ENCODE data around the gene PHF21B.

The PHF21B gene

DNA sequence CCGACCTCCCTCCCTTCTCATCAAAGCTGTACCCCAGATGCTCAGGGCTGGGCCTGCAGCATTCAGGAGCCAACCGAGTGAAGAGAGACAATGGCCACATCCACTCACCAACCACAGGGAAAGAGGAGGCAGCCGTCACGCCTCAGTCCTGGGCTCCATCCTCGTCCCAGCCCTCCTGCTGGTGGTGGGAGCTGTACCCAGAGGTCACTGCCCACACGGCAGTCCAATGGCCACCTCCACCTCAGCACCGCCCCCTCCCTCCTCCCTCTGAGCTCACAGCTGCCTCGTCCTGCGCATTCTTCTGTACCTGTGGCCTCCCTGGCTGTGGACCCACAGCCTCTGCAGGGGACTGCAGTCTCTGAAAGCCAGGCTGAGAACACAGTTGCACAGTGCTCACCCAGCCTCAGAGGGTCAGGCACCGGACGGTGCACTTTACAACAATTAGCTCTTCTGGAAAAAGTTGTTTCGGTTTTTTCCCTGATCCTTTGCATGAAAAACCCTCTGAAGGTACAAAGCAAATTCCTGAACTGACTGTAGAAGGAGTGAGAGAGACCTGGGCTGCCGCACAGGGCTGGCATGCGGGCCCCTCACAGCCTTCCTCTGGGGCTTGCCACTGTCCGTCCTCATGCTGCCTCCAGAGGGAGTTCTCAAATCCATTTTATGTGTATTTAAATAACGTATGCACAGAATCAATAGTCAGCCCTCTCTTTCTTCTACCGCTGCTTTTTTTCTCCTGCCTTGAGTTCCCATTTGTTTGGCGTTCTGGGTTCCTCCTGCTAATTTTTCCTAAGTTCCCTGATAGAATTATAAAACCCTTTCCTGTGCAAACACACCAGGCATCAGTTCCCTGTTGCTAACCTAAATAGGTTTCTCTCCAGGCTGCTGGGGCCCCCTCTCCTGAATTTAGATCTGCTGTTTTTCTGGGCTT is 52.7 kb downstream of the PHF21B start:
- DNase-seq (ENCODE audit: low spot score): no peak

DNA sequence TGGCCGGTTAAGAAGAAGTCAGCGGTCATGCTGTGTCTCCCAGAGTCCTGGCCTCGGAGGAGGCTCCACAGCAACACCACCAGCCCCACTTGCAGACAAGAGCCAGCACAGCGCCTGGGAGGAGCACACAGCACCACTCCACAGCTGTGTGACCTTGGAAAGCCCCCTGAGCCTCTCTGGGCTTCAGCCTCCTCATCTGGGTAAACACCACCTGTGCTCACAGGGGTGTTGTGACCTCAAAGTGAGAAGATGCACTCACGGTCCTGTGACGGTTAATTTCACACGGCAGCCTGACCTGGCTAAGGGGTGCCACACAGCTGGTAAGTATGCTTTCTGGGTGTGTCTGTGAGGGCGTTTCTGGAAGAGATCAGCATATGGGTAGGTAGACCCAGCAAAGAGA is 54.7 kb downstream of the PHF21B start:
- DNase-seq (ENCODE audit: low spot score): no peak

DNA sequence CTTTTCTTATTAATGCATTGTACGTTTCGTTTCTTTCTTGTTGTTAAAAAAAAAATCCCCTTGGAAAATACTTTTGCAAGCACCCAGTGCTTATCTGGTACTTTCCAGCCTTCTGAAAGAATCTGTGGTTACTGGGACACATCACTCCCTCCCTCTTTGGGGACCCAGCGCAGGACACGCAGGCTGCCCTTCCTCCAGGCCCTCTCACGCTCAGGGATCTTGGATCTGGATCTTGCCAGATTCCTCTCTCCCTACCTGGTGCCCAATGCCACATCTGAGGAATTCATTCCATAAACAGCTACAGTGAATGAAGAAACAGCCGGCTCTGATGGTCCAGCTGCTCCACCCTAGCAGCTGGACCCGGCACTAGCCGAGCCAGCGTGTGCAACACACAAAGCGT is 55.7 kb downstream of the PHF21B start:
- DNase-seq (ENCODE audit: low spot score): no peak

DNA sequence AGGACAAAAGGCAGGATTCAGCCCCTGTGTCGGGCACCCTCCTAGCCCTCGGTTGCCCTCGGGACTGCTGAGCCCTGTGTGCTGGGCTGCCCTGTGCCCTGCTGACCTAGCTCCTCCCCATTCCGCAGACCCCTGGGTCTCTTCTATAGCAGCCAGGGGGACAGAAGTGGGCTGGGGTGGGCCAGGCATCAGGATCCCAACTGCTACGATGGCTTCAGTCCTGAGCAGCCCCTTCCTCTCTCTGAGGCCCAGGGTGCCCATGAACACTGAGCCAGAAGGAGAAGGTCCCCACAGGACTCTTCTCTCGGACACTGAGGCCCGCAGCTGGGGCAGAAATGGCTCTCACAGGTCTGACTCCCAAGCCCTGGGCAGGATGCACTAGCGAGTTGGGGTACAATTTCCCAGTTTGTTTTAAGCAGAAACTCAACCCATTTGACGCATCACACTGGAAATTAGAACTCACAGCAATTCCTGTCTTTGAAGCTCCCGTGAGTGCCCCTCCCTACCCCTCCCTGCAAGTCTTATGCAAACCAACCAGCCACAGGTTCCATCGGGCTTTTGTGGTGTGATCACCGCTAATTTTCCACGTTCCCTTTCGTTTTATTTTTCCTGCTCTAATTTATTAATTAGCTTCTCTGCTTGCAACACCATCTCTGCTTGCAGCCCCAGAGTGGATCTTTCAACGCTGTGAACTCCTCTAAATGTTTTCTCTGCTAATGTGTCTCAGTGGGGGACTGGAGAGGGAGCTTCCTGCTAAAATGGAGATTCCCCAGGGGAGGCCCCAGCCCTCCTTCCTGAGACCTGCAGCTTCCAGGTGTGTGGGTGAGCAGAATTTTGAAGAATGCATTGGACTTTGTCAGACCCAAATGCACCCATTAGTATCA is 56.7 kb downstream of the PHF21B start:
- no peak for DNase-seq (ENCODE audit: low spot score)

DNA sequence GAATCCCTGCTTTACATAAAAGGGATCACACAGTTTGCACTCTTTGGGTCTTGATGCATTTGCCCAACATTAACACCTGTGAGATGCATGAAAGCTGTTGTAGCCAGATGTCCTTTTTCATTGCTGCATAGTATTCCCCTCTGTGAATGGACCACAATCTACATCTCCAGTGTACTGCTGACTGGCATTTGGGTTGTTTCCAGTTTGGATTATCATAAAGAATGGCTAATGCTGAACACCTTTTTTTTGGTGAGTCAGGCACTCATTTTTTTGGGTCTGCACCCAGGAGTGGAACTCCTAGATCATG is 58.3 kb downstream of the PHF21B start:
- no peak for DNase-seq (ENCODE audit: low spot score)

DNA sequence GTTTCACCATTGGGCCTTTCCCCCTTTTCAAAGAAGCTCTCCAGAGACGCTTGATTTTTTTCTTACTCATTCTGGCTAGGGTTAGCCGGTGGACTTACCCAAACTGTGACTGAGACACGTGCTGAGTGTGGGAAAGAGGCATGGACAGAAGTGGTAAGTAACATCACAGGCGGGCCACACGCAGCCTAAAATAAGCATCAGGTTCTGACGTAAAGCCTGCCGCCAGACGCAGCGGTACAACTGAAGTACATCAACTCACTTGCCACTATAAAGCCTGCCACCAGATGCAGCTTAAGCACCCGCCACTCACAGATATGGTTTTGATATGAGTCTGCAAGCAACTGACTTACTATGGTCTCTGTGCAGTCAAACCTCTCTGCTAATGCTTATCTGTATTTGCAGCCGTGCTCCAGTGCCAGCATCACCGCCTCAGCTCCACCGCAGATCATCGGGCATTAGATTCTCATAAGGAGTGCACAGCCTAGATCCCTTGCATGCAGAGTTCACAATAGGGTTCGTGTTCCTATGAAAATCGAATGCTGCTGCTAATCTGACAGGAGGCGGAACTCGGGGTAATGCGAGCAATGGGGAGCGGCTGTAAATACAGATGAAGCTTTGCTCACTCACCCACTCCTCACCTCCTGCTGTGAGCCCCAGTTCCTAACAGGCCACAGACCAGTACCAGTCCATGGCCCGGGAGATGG is 58.8 kb downstream of the PHF21B start:
- no peak for DNase-seq (ENCODE audit: low spot score)

DNA sequence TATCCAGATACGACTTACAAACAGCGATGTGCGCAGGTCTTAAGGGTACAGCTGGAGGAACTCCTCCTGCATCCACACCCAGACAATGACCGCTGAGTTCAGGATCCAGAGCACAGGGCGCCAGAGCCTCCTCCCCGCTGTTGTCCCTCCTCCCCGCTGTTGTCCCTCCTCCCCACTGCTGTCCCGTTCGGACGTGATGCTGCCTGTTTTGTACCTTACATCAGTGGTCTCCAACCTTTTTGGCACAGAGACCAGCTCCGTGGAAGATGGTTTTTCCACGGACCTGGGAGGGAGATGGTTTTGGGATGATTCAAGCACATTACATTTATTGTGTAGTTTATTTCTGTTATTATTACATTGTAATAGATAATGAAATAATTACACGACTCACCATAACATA is 62.0 kb downstream of the PHF21B start:
- no peak for DNase-seq (ENCODE audit: low spot score)

DNA sequence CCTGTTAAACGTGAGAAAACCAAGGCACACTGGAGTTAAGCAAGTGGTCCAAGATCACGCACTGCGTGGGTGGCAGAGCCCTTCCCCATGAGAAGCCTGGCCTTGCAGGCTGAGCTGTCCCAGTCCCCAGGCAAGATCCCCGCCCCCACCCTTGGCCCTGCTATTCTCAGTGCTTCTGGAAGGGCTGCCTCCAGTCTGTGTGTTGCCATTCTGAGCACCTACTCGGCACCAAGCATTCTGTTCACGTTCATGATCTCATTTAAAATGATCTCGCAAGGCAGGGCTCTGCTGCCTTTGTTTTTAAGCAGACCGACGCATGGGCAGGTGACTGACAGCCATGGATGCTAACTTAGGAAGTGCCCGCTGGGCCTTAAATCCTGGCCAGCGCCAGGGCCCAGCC is 62.8 kb downstream of the PHF21B start:
- DNase-seq (ENCODE audit: low spot score): no peak

DNA sequence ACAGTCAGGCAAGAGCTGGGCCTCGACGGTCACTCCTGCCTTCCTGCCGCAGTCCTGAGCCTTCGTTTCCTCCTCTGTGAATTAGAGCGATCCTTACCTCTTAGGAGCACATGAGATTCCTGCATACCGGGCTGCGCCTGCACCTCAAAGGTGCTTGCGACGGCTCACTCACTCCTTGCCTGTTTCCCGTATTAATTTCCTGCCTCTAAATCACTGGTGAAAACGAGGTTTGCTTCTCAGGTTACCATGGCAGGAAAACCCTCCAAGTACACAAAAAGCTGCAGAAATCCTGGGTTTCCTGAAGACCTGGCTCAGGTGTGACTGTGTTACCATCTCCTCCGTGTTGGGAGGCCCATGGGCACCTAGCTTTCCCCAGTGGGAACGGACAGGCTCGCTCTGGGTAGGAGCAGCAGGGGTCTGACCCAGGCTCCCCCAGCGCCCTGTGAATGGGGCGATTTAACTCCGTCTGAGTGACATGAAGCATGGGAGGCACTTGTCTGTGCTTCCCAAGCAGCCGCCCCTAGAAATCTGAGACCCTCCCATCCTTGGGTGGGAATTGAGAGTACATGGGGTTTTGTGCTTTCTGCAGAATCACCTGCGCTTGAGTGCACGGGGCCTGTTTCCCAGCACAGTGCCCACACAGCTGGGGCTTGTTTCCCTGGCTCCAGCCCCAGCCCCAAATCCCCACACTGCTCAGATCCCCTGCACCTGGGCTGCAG is 64.8 kb downstream of the PHF21B start:
- no peak for DNase-seq (ENCODE audit: low spot score)

DNA sequence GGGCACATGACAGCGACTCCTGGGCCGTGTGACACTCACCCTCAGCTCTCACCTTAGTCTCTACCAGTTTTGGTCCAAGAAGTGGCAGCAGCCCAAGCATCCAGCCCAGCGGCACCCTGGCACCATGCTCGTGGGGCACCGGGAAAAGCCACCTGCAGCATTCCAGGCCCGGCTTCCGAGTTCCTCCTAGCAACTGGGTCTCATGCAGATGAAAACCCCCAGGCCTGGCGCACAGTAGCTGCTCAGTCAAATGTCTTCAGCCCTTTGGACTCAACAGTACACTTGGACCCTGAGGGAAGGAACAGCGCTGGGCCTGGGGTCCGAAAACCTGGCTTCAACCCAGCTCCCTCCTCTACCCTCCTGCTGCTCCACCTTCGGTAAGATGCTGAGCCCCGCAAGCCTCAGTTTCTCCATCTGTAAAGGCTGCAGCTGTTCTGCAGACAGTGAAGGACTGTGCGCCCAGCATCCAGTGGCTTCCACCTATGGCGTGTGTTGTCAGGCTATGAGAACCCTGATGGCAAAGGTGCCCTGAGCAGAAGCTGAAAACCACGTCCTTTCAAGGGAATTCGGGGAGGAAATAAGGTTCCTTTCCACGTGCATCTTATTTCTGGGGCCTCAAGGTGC is 66.0 kb downstream of the PHF21B start:
- no peak for DNase-seq (ENCODE audit: low spot score)

DNA sequence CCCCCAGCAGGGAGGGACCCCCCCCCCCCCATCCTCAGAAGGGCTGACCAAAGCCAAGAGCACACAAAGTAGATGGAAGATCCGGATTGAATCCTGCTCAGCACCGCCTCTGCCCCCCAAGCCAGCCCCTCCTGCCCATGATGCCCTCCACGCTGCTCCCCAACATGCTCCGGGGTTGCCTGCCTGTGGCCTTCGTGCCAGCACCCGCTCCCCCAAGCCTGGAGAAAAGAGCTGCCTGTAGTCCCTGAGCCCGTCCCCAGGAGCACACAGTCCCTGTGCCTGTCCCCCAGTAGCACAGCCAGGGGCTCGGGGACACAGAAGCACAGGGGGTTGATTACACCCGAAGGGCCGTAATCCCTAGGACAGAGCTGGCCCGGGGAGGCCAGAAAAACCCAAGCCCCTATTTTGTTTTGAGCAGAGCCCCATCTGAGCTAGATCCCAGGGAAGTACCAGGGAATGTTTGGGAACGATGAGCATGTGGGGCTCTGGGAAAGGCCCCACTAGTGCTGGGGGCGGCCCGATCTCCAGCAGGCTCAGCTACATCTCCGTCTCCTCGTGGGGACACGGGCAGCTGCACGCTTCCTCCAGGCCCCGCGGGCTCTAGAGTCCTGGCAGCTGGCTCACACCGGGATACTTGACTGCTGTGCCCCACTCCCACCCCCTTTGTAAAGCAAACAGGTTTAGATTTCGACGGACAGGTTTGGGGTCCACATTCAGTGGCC is 66.7 kb downstream of the PHF21B start:
- DNase-seq (ENCODE audit: low spot score): no peak

DNA sequence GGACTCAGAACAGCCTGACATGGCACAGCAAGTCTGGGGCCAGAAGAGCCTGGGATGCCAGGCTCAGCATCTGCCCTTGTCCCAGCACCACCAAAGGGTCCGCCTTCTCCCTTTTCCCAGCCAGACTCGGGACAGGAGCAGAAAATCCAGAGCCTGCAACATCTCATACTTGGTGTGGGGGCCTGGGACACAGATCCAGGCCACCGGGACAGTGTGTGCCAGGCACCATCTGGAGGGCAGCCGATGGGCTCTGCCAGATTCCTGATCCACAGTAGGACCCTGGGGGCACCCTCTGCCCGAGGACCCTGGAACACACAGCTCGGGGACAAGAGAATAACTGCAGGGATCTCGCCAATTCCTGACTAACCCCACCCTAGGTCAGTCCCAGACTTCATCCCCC is 67.7 kb downstream of the PHF21B start:
- DNase-seq (ENCODE audit: low spot score): no peak

DNA sequence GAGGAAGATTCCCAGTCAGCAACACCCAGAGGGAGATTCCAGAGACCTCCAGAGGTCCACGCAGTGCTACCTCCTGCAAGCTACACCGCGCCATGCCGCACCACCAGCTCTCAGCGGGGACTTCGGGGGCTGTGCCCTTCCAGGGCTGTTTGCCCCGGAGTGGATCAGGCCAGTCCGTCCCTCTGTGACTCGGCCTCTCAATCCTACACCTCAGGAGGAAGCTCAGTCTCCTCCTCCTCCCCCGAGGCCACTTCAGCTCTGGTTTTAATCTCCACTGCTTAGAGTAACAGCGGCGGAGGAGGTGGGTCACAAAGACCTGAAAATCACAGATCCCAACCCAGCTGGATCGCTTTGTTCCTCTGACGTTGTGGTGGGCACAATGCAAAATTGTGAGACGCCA is 68.6 kb downstream of the PHF21B start:
- no peak for DNase-seq (ENCODE audit: low spot score)

DNA sequence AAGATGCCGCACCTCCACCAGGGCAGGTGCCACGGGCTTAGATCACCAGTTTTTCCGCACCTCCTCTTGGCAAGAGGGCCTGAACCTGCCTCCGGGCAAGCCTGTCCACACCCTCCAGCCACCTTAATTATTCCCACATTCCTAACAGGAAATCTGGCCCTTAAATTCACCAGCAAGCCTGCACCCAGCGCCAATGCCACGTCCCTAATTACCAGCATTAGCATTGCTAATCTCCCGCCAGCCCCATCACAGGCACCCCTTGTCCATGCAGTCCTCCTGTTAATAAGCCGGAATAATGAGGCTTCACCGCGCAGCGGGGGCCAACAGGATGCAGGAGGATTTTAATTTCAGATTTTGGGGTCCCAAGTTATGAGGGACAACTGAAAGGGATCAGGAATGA is 69.7 kb downstream of the PHF21B start:
- no peak for DNase-seq (ENCODE audit: low spot score)

DNA sequence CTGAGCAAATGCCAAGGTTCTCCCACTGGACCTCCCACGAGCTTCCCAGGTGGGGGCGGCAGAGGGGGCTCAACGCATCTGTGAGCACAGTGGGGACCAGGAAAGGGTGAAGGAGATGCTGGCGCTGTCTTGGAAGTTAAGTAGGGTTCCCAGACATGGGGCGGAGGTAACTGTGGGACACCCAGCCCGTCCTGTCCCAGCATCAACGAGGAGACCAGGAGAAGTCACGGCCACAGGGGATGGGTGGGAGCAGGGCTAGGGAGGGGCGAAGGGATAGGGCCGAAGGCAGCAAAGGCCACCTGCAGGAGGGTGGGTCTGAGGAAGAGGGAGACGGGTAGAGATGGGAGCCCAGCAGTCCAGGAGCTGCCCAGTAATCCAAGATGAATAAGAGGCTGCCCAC is 70.4 kb downstream of the PHF21B start:
- DNase-seq (ENCODE audit: low spot score): no peak

DNA sequence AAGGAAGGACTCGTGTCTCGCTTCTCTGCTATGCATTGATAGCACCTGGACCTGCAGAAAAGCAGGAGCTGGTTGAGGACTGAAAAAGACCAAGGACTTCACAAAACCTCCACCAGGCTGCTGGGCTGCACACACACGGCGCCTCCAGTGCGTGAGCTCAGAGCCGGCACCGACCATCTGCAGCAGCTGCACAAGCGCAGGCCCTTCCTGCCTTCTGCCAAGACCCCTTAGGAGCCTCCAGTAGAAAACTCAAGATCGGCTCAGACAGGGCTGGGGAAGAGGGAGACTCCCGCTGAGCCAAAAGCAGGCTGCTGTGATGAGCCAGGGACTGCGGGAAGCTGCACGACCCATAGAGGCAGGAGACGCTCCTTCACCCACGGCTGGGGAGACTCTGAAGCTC is 70.9 kb downstream of the PHF21B start:
- DNase-seq (ENCODE audit: low spot score): no peak

DNA sequence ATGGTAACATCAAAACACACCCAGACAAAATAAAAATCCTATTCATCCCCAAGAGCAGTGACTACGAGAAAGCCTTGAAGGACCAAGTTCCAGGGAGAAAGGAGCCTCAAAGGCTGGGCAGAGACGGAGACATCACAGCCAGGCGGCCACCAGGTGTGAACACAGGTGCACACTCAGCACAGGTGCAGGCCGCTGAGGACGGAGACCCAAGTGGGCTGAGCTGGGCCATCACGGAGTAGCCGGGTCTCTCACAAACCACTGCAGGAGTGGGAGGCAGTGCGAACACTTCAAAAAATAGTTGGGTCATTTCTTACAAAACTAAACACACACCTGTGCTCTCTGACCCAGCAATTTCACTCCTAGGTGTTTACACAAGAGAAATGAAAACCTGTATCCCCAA is 72.6 kb downstream of the PHF21B start:
- DNase-seq (ENCODE audit: low spot score): no peak

DNA sequence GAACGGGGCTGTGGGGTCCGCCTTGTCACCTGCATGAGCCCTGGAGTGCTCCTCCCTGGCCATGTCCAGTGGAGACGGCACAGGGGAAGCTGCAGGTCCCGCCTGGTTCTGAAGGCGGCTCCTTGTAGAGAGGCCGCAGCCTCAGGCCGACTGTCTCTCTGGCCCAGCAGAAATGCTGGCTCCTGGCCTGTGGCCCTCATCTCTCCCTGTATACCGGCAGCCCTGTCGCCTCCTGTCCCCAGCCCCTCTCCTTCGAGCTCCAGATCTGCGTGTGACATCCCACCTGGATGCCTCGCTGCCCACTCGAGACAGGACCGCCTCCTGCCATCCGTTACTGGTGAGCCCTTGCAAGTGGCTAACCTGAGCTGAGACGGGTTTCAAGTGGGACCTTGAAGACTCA is 73.6 kb downstream of the PHF21B start:
- no peak for DNase-seq (ENCODE audit: low spot score)

DNA sequence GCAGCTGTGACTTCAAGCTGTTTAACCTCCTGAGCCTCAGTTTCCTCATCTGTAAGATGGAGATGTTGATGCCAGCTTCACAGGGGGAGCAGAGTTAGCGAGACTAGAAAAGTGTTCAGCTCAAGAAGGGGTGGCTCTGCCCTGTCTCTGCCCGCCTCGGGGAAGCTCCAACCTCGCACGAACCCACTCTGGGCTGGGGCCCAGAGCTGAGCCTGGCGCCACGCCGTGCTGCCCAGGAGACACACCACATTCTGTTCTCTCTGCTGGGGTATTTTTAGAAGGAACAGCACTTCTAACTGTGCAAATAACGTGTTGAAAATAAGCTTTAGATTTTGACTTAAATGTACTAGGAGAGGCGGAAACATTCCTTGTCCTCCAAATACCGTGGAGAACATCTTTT is 74.1 kb downstream of the PHF21B start:
- no peak for DNase-seq (ENCODE audit: low spot score)

DNA sequence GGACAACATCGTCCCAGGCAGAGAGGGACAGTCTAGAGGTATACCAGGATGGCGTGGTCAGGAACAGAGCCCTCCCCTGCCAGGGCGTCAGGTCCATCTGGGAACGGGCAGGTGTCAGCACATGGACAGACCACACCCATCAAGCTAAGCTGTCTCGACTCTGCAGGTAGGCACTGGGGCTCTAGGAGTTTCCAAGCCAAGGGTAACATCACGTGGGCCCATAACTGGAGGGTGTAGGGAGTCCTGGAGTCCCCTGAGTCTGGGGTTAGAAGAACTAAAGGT is 75.4 kb downstream of the PHF21B start:
- no peak for DNase-seq (ENCODE audit: low spot score)

Measured in COLO829 (cell line).